Measurements from ENCODE around the gene KIF26A.

Gene KIF26A

DNA sequence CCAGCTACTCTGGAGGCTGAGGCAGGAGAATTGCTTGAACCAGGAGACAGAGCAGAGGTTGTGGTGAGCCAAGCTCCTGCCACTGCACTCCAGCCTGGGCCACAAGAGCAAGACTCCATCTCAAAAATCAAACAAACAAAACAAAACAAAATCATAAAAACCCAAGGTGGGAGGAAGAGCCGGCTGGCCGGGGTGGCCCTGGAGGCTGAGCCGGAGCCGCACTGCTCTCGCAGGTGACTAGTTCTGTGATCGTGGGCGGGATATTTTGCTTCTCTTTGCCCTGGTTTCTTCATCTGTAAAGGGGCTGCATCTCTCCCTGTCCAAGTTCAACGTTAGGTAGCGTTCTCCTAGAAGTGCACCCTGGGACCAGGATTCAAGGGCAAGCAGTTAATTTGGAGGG lies 73.4 kb downstream of the KIF26A start:
- no peak overlapping the region for H3K9ac ChIP-seq (ENCODE audit: low read depth, low read length)
- no peaks in the 10 kb centered on the region for H3K9me3 ChIP-seq (ENCODE audit: insufficient read depth, low read depth, low read length)
- no peak overlapping the region for H3K4me3 ChIP-seq (ENCODE audit: low read length)
- WGBS: 94% methylated on average over 9 of the region's 9 CpGs
- H3K27me3 ChIP-seq (ENCODE audit: insufficient read depth, low read length): no peaks in the 10 kb centered on the region
- no peaks in the 10 kb centered on the region for H3K4me1 ChIP-seq (ENCODE audit: insufficient read depth, low read length)
- H3K36me3 ChIP-seq (ENCODE audit: insufficient read depth, low read length): no peaks in the 10 kb centered on the region
- H3K27ac ChIP-seq (ENCODE audit: low read depth, low read length): no peak overlapping the region

DNA sequence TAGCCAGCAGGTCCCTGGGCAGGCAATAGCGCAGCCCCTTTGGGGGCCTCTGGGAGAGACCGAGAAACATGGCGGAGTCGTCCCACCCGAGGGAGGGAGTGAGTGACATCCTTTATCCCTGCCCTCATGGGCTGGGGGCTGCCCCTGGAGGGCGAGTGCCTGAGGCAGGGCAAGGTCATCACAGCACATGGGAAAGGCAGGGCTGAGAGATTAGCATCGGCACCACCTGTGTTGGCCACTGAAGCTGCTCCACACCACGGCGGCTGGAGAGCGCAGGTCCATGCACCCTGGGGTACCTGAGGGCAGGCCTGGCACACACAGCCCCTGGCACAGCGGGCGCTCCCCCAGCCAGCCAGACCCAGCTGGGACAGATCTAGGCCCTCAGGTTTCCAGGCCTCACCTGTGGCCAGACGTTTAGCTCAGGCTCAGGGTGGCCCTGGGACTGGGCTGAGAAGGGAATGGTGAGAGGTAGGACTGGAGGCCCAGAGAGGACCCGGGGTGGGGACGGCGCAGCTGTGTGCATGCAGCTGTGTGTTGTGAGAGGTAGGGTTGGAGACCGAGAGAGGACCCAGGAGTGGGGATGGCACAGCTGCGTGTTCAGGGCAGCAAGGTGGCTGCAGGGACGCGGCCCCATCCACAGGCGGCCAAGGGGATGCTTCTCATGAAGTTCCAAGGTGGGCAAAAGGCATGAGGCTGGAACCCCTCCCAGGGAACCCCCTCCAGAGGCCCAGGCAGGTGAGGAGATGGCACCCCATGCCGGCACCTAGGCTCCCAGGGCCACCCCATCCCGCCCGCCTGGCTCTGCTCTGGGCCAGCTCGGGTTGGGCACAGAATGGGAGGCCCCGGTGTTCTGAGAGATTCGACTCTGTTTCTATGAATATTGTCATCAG lies 74.1 kb downstream of the KIF26A start:
- H3K9me3 ChIP-seq (ENCODE audit: insufficient read depth, low read depth, low read length): no peaks in the 10 kb centered on the region
- no peak overlapping the region for H3K27ac ChIP-seq (ENCODE audit: low read depth, low read length)
- H3K9ac ChIP-seq (ENCODE audit: low read depth, low read length): no peak overlapping the region
- no peaks in the 10 kb centered on the region for H3K4me1 ChIP-seq (ENCODE audit: insufficient read depth, low read length)
- no peaks in the 10 kb centered on the region for H3K36me3 ChIP-seq (ENCODE audit: insufficient read depth, low read length)
- no peak overlapping the region for H3K4me3 ChIP-seq (ENCODE audit: low read length)
- 94% methylated on average over 27 of the region's 27 CpGs for WGBS
- no peaks in the 10 kb centered on the region for H3K27me3 ChIP-seq (ENCODE audit: insufficient read depth, low read length)

DNA sequence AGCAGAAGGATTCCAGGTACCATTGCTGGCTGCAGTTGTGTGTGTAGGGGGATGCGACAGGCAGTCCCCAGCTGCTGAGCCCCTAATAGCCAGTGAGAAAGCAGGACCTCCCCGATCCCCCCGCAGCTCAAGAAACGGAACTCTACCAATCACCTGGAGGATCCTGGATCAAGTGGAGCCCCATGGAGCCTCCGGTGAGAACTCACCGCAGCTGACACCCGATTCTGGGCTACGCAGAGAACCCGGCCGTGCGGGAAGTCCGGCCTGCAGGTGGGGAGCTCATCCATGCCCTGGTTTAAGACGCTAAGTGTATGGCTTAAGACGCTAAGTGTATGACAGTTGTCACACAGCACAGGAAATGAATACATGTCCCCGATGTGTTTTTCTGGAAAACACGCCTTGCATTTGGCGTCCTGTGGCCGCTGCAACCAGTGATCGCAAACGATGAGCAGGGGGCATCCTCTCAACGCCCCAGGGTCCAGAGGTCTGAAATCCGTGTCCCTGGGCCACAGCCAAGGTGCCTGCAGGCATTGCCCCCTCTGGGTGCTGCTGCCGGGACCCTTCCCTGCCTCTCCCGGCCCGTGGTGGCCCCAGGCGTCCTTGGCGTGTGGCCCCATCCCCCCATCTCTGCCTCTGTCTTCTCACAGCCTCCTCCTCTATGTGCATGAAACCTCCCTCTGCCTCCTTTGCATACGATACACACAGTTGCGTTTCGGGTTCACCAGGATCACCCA lies 75.1 kb downstream of the KIF26A start:
- H3K9me3 ChIP-seq (ENCODE audit: insufficient read depth, low read depth, low read length): no peaks in the 10 kb centered on the region
- H3K9ac ChIP-seq (ENCODE audit: low read depth, low read length): no peak overlapping the region
- no peaks in the 10 kb centered on the region for H3K27me3 ChIP-seq (ENCODE audit: insufficient read depth, low read length)
- no peaks in the 10 kb centered on the region for H3K36me3 ChIP-seq (ENCODE audit: insufficient read depth, low read length)
- no peak overlapping the region for H3K4me3 ChIP-seq (ENCODE audit: low read length)
- WGBS: 94% methylated on average over 30 of the region's 30 CpGs
- no peak overlapping the region for H3K27ac ChIP-seq (ENCODE audit: low read depth, low read length)
- no peaks in the 10 kb centered on the region for H3K4me1 ChIP-seq (ENCODE audit: insufficient read depth, low read length)

GRCh38 chr14:104214431-104215218 lies 76.2 kb downstream of the KIF26A start:
- H3K36me3 ChIP-seq (ENCODE audit: insufficient read depth, low read length): no peaks in the 10 kb centered on the region
- WGBS: 89% methylated on average over 7 of the region's 7 CpGs
- H3K4me1 ChIP-seq (ENCODE audit: insufficient read depth, low read length): no peaks in the 10 kb centered on the region
- H3K9ac ChIP-seq (ENCODE audit: low read depth, low read length): no peak overlapping the region
- H3K9me3 ChIP-seq (ENCODE audit: insufficient read depth, low read depth, low read length): no peaks in the 10 kb centered on the region
- H3K27me3 ChIP-seq (ENCODE audit: insufficient read depth, low read length): no peaks in the 10 kb centered on the region
- H3K4me3 ChIP-seq (ENCODE audit: low read length): no peak overlapping the region
- no peak overlapping the region for H3K27ac ChIP-seq (ENCODE audit: low read depth, low read length)

GRCh38 chr14:104215706-104216334 lies 77.4 kb downstream of the KIF26A start:
- Histone ChIP-seq H3K27me3 (ENCODE audit: insufficient read depth, low read length) (no peaks in the 10 kb centered on the region), H3K27ac (ENCODE audit: low read depth, low read length) (no peak overlapping the region)
- 89% methylated on average over 21 of the region's 21 CpGs for WGBS

DNA sequence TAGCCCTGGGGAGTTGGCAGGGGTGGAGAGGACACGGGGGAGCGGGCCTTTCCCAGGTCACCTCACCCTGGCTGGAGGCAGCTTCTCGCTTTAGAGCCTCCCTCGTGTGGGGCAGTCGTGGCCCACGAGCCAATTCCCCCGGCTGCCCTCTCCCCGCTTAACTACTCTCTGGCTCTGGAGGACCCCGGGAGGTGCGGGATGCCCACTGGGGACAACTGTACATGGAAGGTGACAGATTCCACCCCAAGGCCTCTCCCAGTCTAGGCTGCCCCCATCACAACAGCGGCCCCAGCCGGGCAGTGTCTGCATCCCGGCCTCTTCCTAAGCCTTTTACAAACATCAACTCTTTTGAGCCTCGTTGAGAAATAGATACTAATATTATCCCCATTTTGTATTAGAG lies 78.1 kb downstream of the KIF26A start:
- Histone ChIP-seq H3K27me3 (ENCODE audit: insufficient read depth, low read length) (no peaks in the 10 kb centered on the region), H3K9me3 (ENCODE audit: insufficient read depth, low read depth, low read length) (no peaks in the 10 kb centered on the region), H3K36me3 (ENCODE audit: insufficient read depth, low read length) (no peaks in the 10 kb centered on the region), H3K9ac (ENCODE audit: low read depth, low read length) (no peak overlapping the region), H3K27ac (ENCODE audit: low read depth, low read length) (no peak overlapping the region), H3K4me3 (ENCODE audit: low read length) (no peak overlapping the region), H3K4me1 (ENCODE audit: insufficient read depth, low read length) (peaks cover 4% of the 10 kb centered on the region; the same call in 1 of the 2 replicates)
- WGBS: 89% methylated on average over 14 of the region's 14 CpGs

More at GRCh38 chr14:104215706-104216334, 77.4 kb downstream of the KIF26A start:
- H3K4me1 ChIP-seq (ENCODE audit: insufficient read depth, low read length): peaks cover 4% of the 10 kb centered on the region; the same call in 1 of the 2 replicates
- H3K9me3 ChIP-seq (ENCODE audit: insufficient read depth, low read depth, low read length): no peaks in the 10 kb centered on the region
- H3K36me3 ChIP-seq (ENCODE audit: insufficient read depth, low read length): no peaks in the 10 kb centered on the region
- no peak overlapping the region for H3K4me3 ChIP-seq (ENCODE audit: low read length)
- no peak overlapping the region for H3K9ac ChIP-seq (ENCODE audit: low read depth, low read length)

- no peaks in the 10 kb centered on the region for H3K27me3 ChIP-seq (ENCODE audit: insufficient read depth, low read length)
- WGBS: 90% methylated on average over 19 of the region's 21 CpGs
- H3K36me3 ChIP-seq (ENCODE audit: insufficient read depth, low read length): no peaks in the 10 kb centered on the region
- peaks cover 4% of the 10 kb centered on the region; the same call in 1 of the 2 replicates for H3K4me1 ChIP-seq (ENCODE audit: insufficient read depth, low read length)
- no peaks in the 10 kb centered on the region for H3K9me3 ChIP-seq (ENCODE audit: insufficient read depth, low read depth, low read length)
- H3K4me3 ChIP-seq (ENCODE audit: low read length): no peak overlapping the region
- no peak overlapping the region for H3K9ac ChIP-seq (ENCODE audit: low read depth, low read length)
- H3K27ac ChIP-seq (ENCODE audit: low read depth, low read length): no peak overlapping the region
These were observed 79.3 kb downstream of the KIF26A start for GRCh38 chr14:104217486-104218360.

DNA sequence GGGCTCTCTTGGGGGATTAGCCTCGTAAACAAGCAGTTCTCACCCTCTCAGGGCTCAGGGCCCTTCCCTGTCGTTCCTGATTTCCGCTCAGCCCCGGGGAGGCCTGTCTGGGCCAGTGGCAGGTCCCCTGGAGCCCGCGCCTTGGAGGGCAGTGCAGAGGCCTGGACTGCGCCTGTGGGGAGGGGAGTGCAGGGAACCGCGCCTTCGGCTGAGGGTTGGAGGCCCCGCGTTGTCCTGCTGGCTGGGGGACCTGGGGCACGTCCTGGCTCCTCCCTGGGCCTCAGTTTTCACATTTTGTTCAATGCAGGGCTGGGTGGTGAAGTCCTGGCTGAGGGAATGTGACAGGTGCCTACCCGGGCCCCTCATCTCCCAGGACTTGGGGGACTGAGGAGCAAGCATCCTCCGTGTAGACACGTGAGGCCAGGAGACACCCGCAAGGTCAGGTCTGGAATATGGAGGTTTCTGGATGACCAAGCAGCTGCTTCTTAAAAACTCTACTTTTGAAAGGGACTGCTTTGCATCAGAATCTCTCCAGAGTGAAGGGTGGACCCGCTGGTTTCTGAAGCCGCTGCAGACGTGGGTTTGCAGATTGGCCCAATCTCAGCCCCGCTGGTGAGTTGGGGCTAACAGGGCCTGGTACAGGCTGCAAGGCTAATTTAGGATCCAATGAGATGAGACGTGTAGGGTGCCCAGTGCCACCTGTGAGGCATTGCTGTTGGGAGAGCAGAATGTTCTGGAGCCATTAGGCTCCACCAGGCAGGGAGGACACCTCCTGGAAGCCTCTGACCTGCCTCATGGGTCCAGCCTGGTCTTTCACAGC lies 80.2 kb downstream of the KIF26A start:
- 79% methylated on average over 22 of the region's 22 CpGs for WGBS
- no peaks in the 10 kb centered on the region for H3K36me3 ChIP-seq (ENCODE audit: insufficient read depth, low read length)
- no peak overlapping the region for H3K4me3 ChIP-seq (ENCODE audit: low read length)
- H3K9me3 ChIP-seq (ENCODE audit: insufficient read depth, low read depth, low read length): no peaks in the 10 kb centered on the region
- no peak overlapping the region for H3K27ac ChIP-seq (ENCODE audit: low read depth, low read length)
- no peaks in the 10 kb centered on the region for H3K27me3 ChIP-seq (ENCODE audit: insufficient read depth, low read length)
- no peak overlapping the region for H3K9ac ChIP-seq (ENCODE audit: low read depth, low read length)
- peaks cover 4% of the 10 kb centered on the region; the same call in 1 of the 2 replicates for H3K4me1 ChIP-seq (ENCODE audit: insufficient read depth, low read length)

- Histone ChIP-seq H3K36me3 (ENCODE audit: insufficient read depth, low read length) (no peaks in the 10 kb centered on the region), H3K27ac (ENCODE audit: low read depth, low read length) (no peak overlapping the region), H3K9me3 (ENCODE audit: insufficient read depth, low read depth, low read length) (no peaks in the 10 kb centered on the region), H3K9ac (ENCODE audit: low read depth, low read length) (no peak overlapping the region), H3K4me1 (ENCODE audit: insufficient read depth, low read length) (peaks cover 4% of the 10 kb centered on the region; the same call in 1 of the 2 replicates), H3K4me3 (ENCODE audit: low read length) (no peak overlapping the region), H3K27me3 (ENCODE audit: insufficient read depth, low read length) (no peaks in the 10 kb centered on the region)
- WGBS: 72% methylated on average over 22 of the region's 22 CpGs
These were observed 81.4 kb downstream of the KIF26A start for GRCh38 chr14:104219731-104220214.
